K562 (cell line): Measurements from ENCODE around the gene CLUH. TPM values are rescaled to one million over a fixed set of nuclear protein-coding genes. Genes with fewer than 3 reads are reported as not detected.
A peak's percentile ranks its signal among the peaks of the same experiment; 100 is the strongest.

ENCODE experiments used
- ATAC-seq: fragments of 200-7000 bp; cut with Tn5 transposase; 3 replicates; pipeline ENCODE4 v1.9.1; 2020; ENCODE audit warnings: moderate library complexity
- BruUV-seq: library from RNA; stranded (reverse); fragments of 400-500 nt; replicated peaks from 2 replicates; lab custom pipeline; 2021; lab: Mats Ljungman, UMichigan
- CTCF ChIA-PET: fragments of 300-600 bp; formaldehyde crosslinking; extraction: SDS; loops from one replicate; lab custom pipeline; 2021; ENCODE audit warnings: low intra/inter-chr PET ratio; lab: Yijun Ruan, JAX
- POLR2A ChIA-PET: fragments of 300-600, 350-650 bp; sonication (Branson Sonifier 250); formaldehyde crosslinking; extraction: SDS; loops from one replicate; lab custom pipeline; 2021; ENCODE audit warnings: antibody characterized with exemption, inconsistent platforms; lab: Yijun Ruan, JAX
- DNase-seq, 4 experiments: peaks; one replicate each; pipeline versions ENCODE4 v3.0.0 to v3.0.0-alpha.2; 2011 to 2018; ENCODE audit warnings: low spot score in 3 of 4, mixed read lengths in 3 of 4; ENCODE audit errors: extremely low read depth in 1 of 4
- FAIRE-seq: peaks from 2 replicates; lab custom pipeline; 2011; peaks lifted over from hg19 to GRCh38; lab: Jason Lieb, UNC
- H2AFZ ChIP-seq: 2 replicates; pipeline ENCODE4 v1.6.0; 2011; ENCODE audit warnings: low read depth, low read length, control low read depth, inconsistent platforms
- H3K27ac ChIP-seq: fragments of 200-600 bp; 3 replicates; pipeline ENCODE4 v1.8.0; 2011; ENCODE audit warnings: low read depth, mild to moderate bottlenecking, control low read depth, inconsistent platforms, low read length, moderate library complexity, mixed read lengths; ENCODE audit errors: extremely low read depth
- H3K27me3 ChIP-seq, 2 experiments: fragments of 300-600 bp in 1 of 2; 2 replicates in 1 of 2; 3 replicates in 1 of 2; pipeline versions ENCODE4 v1.6.0 to v1.8.0; 2011; ENCODE audit warnings: inconsistent platforms in 2 of 2, low read length in 2 of 2, mild to moderate bottlenecking in 1 of 2, mixed read lengths in 1 of 2, moderate library complexity in 1 of 2; ENCODE audit not compliant: control insufficient read depth in 2 of 2, insufficient read depth in 2 of 2
- H3K36me3 ChIP-seq: fragments of 300-600 bp; 3 replicates; pipeline ENCODE4 v1.8.0; 2011; ENCODE audit warnings: mild to moderate bottlenecking, low read length, inconsistent platforms; ENCODE audit not compliant: control insufficient read depth, insufficient read depth
- H3K4me1 ChIP-seq, 2 experiments: fragments of 200-600 bp in 1 of 2; replicated peaks in 1 of 2; 2 replicates in 1 of 2; 3 replicates in 1 of 2; pipeline versions ENCODE4 v1.5.1 to v1.8.0; 2011; ENCODE audit warnings: inconsistent platforms in 2 of 2, low read length in 2 of 2, mild to moderate bottlenecking in 1 of 2, mixed read lengths in 1 of 2, moderate library complexity in 1 of 2; ENCODE audit not compliant: control insufficient read depth in 2 of 2, insufficient read depth in 2 of 2
- H3K4me2 ChIP-seq: 2 replicates; pipeline ENCODE4 v1.6.1; 2011; ENCODE audit warnings: low read length, control low read depth, inconsistent platforms, mixed read lengths; ENCODE audit not compliant: insufficient read depth
- H3K4me3 ChIP-seq: fragments of 200-600 bp; sonication (generic), shearing (Covaris generic); 2 replicates; pipeline ENCODE4 v1.5.1; 2016; ENCODE audit warnings: control low read depth, inconsistent platforms
- H3K79me2 ChIP-seq: fragments of 200-600 bp; 3 replicates; pipeline ENCODE4 v1.8.0; 2011; ENCODE audit warnings: low read length, inconsistent platforms; ENCODE audit not compliant: control insufficient read depth, insufficient read depth
- H3K9ac ChIP-seq, 2 experiments: 2 replicates each; pipeline versions ENCODE4 v1.6.0 to v1.6.1; 2011; ENCODE audit warnings: low read depth in 2 of 2, low read length in 2 of 2, control low read depth in 1 of 2, inconsistent platforms in 1 of 2, mild to moderate bottlenecking in 1 of 2, mixed read lengths in 1 of 2; ENCODE audit not compliant: insufficient read depth in 1 of 2
- H3K9me1 ChIP-seq: one replicate; pipeline ENCODE4 v1.6.0; 2011; ENCODE audit warnings: inconsistent platforms, mild to moderate bottlenecking, low read length, moderate library complexity; ENCODE audit not compliant: control insufficient read depth, insufficient read depth
- H3K9me3 ChIP-seq: replicated peaks from 2 replicates; pipeline ENCODE4 v1.5.1; 2011; ENCODE audit warnings: low read depth, low read length, inconsistent platforms; ENCODE audit not compliant: control insufficient read depth, insufficient read depth
- H4K20me1 ChIP-seq: replicated peaks from 2 replicates; pipeline ENCODE4 v1.6.1; 2011; ENCODE audit warnings: low read length, inconsistent platforms, mixed read lengths; ENCODE audit not compliant: control insufficient read depth, insufficient read depth
- POLR2G ChIP-seq: fragments of 200-400 bp; formaldehyde crosslinking; IDR thresholded peaks from 2 replicates; pipeline ENCODE4 v1.6.1; 2017; ENCODE audit warnings: low read depth, mild to moderate bottlenecking, antibody characterized with exemption, low read length, moderate library complexity
- VEZF1 ChIP-seq: fragments of 200-800 bp; sonication (Bioruptor generic); IDR thresholded peaks from 2 replicates; pipeline ENCODE4 v1.6.1; 2017; ENCODE audit warnings: missing genetic modification characterization, missing compliant biosample characterization
- ZNF609 ChIP-seq: sonication (generic); formaldehyde crosslinking; IDR thresholded peaks from 2 replicates; pipeline ENCODE4 v1.8.1; 2023; ENCODE audit warnings: missing genetic modification reagents, mild to moderate bottlenecking, borderline replicate concordance
- WGBS: fragments of 100-300 bp; shearing (Covaris generic); methylation state at CpG from one replicate; pipeline ENCODE4 v1.1.6; 2016; ENCODE audit warnings: low coverage, mixed read lengths; ENCODE audit not compliant: insufficient coverage; ENCODE audit errors: missing lambda C conversion rate; 5-methylcytosine and 5-hydroxymethylcytosine counted together
- in situ Hi-C: fragments of 300-500 bp; cut with MboI; formaldehyde crosslinking; loops from 4 replicates; pipeline ENCODE4 v1.15.0; 2018; ENCODE audit warnings: inconsistent platforms, mixed read lengths
- intact Hi-C: fragments of 100-400 bp; cut with micrococcal nuclease; formaldehyde crosslinking; loops from 2 replicates; pipeline ENCODE4 v1.14.2; 2022
- polyA plus RNA-seq, 8 experiments: library from polyadenylated mRNA; depleted of rRNA in 4 of 8; stranded (reverse) in 5 of 8; unstranded in 3 of 8; fragments of >200 nt; fragmentation: Nextera tagmentation in 2 of 8; fragmentation: Illumina TruSeq in 1 of 8; extraction: Ambion mirVana in 2 of 8; extraction: Trizol in 1 of 8; gene quantifications; 2 replicates each; pipeline versions ENCODE4 v1.2.1 to v1.2.3, GENCODE V29; 2011 to 2014; ENCODE audit warnings: inconsistent platforms in 1 of 8, missing spikeins in 1 of 8
- total RNA-seq, 7 experiments: library from RNA; depleted of rRNA in 6 of 7; stranded (reverse); fragments of >200 nt in 6 of 7; fragmentation: Illumina TruSeq in 2 of 7; extraction: Trizol in 2 of 7; gene quantifications; 2 replicates each; pipeline versions ENCODE4 v1.2.1 to v1.2.3, GENCODE V29; 2011 to 2021; ENCODE audit warnings: low replicate concordance in 1 of 7
- TF ChIP-seq, protein P1 (sequence below), 3 experiments: fragments of 200-800 bp in 1 of 3; sonication (Bioruptor generic) in 1 of 3; sonication (generic) in 1 of 3; formaldehyde crosslinking in 1 of 3; IDR thresholded peaks; 2 replicates each; pipeline versions ENCODE4 v1.6.1 to v1.8.0; 2016 to 2022; ENCODE audit warnings: mild to moderate bottlenecking in 2 of 3, missing compliant biosample characterization in 2 of 3, missing genetic modification characterization in 2 of 3, missing genetic modification reagents in 1 of 3

CLUH gene
- total and polyA plus RNA-seq, 9 of the 15 experiments (the other 6 are each of a cell fraction or from before 2014, with no cell fraction given), result 0.21 to 140 (median 33.2) TPM

DNA sequence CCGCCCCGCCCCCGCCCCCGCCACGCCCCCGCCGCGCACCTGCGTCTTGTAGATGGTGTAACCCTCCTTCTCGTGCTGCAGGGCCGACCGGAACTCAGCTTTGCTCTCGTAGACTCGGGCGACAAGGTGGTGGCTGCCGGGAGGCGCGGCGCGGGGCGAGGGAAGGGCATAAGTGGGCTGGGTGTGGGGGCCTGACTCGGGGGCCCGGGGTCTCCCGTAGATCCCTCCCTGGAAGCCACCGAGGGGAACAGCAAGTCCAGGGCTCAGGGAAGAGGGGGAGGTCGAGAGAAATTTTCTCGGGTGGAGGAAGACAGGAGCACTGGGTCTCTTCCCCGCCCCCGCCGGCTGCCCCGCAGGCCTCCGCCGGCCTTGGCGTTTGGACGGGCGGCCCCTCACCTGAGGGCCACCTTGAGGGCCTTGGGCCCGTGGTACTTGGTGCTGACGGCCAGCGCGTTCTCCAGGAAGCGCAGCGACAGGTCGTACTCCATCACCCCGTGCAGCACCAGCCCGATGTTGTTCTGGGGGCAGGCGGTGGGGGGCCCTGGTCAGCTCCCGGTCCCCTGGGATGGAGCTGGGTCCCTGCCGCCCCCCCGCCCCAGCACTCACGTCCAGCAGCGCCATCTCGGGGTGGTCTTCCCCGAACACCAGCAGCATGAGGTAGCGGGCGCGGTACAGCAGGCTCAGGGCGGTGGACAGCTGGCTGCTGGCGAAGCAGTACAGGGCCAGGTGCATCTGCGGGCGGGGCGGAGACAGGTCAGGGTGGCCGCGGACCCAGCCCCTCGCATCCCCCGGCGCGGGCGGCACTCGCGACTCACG, 19.4 kb downstream of the CLUH start:
- Histone ChIP-seq H3K4me3 (no peak overlapping the region), H3K79me2 (no peaks in the 10 kb centered on the region), H4K20me1 (no peaks in the 10 kb centered on the region), H3K9me1 (no peaks in the 10 kb centered on the region), H3K4me2 (no peak overlapping the region), H2AFZ (no peak overlapping the region), H3K9me3 (no peaks in the 10 kb centered on the region), H3K9ac (no peak overlapping the region), H3K4me1 (peaks cover 0 to 53% of the 10 kb centered on the region in 2 experiments; a peak in 2 of 5 replicates), H3K27me3 (no peaks in the 10 kb centered on the region), H3K27ac (no peak overlapping the region), H3K36me3 (peaks cover 72% of the 10 kb centered on the region; the same call in 1 of the 3 replicates)
- TF ChIP-seq POLR2G (peak; percentile 47; the same call in 1 of the 2 replicates), VEZF1 (0 out of 2 replicates have a peak, but pooled peaks have one; percentile 14), ZNF609 (no peak)
- TF ChIP-seq, protein P1, sequence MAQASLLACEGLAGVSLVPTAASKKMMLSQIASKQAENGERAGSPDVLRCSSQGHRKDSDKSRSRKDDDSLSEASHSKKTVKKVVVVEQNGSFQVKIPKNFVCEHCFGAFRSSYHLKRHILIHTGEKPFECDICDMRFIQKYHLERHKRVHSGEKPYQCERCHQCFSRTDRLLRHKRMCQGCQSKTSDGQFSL (CRISPR knock-in tag; IDR thresholded peaks at IDR 0.05), result 0 out of 2 replicates have a peak, but pooled peaks have one; percentile 37
- TF ChIP-seq, protein P1 (tag; IDR thresholded peaks at IDR 0.05), result no peak
- FAIRE-seq (no peak), DNase-seq (peak in 2 of 4 experiments; percentile 11 to 37), ATAC-seq (peak; percentile 59)
- WGBS, result 69% methylated on average over 11 of the region's 71 CpGs
- intact Hi-C loops (no loop called here), in situ Hi-C loops (no loop called here)
- POLR2A ChIA-PET, result interaction anchor here (0.9 kb wide), 1 partner anchor 12 kb away, joined by 3 read pairs; no protein-coding TSS in a partner anchor
- CTCF ChIA-PET, result no interaction called here
- BruUV-seq, result no TSS peak
